Lower leg skin (tissue), 3 donors: Measurements from ENCODE around the gene TENM4.

Source experiments
- POLR2A ChIP-seq, 2 donors: fragments of 450-650 bp; IDR thresholded peaks; one replicate each; pipeline ENCODE4 v1.6.1; 2016 to 2017; ENCODE audit warnings: antibody characterized with exemption in 2 of 2, mild to moderate bottlenecking in 1 of 2, moderate library complexity in 1 of 2
- TF ChIP-seq, protein P1 (sequence below), 3 donors: fragments of 450-650 bp; IDR thresholded peaks; one replicate each; pipeline ENCODE4 v1.5.1; 2016; ENCODE audit warnings: antibody characterized with exemption in 3 of 3, mild to moderate bottlenecking in 3 of 3, moderate library complexity in 2 of 3

DNA sequence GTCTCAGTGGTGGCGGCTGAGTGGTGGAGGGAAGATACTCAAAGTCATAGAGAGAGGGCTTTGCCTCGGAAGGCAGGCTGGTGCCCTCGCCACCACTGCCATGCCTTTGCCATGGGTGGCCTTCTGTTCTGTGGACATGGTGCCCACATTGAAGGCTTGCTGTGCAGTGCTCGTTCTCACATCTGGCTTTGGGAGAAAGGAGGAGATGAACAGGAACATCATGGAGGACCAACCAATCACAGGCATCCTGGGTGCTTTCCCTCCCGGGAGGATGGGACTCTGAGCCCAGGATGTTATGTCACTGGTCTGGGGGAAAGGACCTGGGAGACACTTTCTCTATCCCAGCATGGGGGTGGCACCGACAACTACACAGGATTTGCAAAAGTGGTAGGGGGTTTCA is 783.8 kb downstream of the TENM4 start:
- TF ChIP-seq, protein P1, sequence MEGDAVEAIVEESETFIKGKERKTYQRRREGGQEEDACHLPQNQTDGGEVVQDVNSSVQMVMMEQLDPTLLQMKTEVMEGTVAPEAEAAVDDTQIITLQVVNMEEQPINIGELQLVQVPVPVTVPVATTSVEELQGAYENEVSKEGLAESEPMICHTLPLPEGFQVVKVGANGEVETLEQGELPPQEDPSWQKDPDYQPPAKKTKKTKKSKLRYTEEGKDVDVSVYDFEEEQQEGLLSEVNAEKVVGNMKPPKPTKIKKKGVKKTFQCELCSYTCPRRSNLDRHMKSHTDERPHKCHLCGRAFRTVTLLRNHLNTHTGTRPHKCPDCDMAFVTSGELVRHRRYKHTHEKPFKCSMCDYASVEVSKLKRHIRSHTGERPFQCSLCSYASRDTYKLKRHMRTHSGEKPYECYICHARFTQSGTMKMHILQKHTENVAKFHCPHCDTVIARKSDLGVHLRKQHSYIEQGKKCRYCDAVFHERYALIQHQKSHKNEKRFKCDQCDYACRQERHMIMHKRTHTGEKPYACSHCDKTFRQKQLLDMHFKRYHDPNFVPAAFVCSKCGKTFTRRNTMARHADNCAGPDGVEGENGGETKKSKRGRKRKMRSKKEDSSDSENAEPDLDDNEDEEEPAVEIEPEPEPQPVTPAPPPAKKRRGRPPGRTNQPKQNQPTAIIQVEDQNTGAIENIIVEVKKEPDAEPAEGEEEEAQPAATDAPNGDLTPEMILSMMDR (IDR thresholded peaks at IDR 0.05), result no peak
- no peak for TF ChIP-seq POLR2A (IDR thresholded peaks at IDR 0.05)
